Activated naive CD8-positive, alpha-beta T cell treated with anti-CD3 and anti-CD28 coated beads for 36 hours (primary cell): ENCODE results near the gene AHDC1. TPM values are rescaled to one million over a fixed set of nuclear protein-coding genes. Genes with fewer than 3 reads are reported as not detected.
"Not testable (repeated sequence)": the region's sequence is repeated elsewhere in the genome, so short reads cannot be mapped to it uniquely, and the experiment has no call there.

Source experiments
- DNase-seq: peaks from one replicate; pipeline ENCODE4 v3.0.0; 2021
- H3K27ac Mint-ChIP-seq: one replicate; pipeline ENCODE4 v1.8.0; 2022; ENCODE audit warnings: mild to moderate bottlenecking, moderate library complexity, mixed read lengths
- H3K27me3 Mint-ChIP-seq: one replicate; pipeline ENCODE4 v1.8.0; 2022; ENCODE audit warnings: mild to moderate bottlenecking, mixed read lengths
- H3K36me3 Mint-ChIP-seq: one replicate; pipeline ENCODE4 v1.8.0; 2021; ENCODE audit warnings: mild to moderate bottlenecking, mixed read lengths
- H3K4me1 Mint-ChIP-seq: one replicate; pipeline ENCODE4 v1.8.0; 2021; ENCODE audit warnings: mixed read lengths
- H3K4me3 Mint-ChIP-seq: one replicate; pipeline ENCODE4 v1.8.0; 2022; ENCODE audit warnings: mild to moderate bottlenecking, moderate library complexity, mixed read lengths
- H3K9me3 Mint-ChIP-seq: one replicate; pipeline ENCODE4 v1.8.0; 2022; ENCODE audit warnings: mixed read lengths
- total RNA-seq, 2 experiments: library from RNA; stranded (reverse); gene quantifications; one replicate each; pipeline ENCODE4 v1.2.3, GENCODE V29; 2021

AHDC1 gene
- total RNA-seq, 2 experiments from 2014 or later = 10.0 to 12.0 TPM

GRCh38 chr1:27517907-27518718 lies 85.8 kb downstream of the AHDC1 start:
- Mint-ChIP-seq H3K4me1 (peaks cover 35% of the 10 kb centered on the region), H3K4me3 (no peak overlapping the region), H3K27ac (peak overlapping the region; percentile 8), H3K36me3 (no peaks in the 10 kb centered on the region), H3K27me3 (no peaks in the 10 kb centered on the region), H3K9me3 (no peaks in the 10 kb centered on the region)
- no peak for DNase-seq

- Mint-ChIP-seq H3K9me3 (no peaks in the 10 kb centered on the region), H3K4me3 (no peak overlapping the region), H3K4me1 (peaks cover 34% of the 10 kb centered on the region), H3K27me3 (no peaks in the 10 kb centered on the region), H3K27ac (no peak overlapping the region), H3K36me3 (no peaks in the 10 kb centered on the region)
- DNase-seq = no peak
Observed at GRCh38 chr1:27517301-27517700, 86.6 kb downstream of the AHDC1 start.

- Mint-ChIP-seq H3K27ac (no peak overlapping the region), H3K27me3 (no peaks in the 10 kb centered on the region), H3K36me3 (no peaks in the 10 kb centered on the region), H3K9me3 (no peaks in the 10 kb centered on the region), H3K4me1 (peaks cover 22% of the 10 kb centered on the region), H3K4me3 (no peak overlapping the region)
- DNase-seq = no peak
Observed at GRCh38 chr1:27515626-27516025, 88.3 kb downstream of the AHDC1 start.

GRCh38 chr1:27513958-27514357 lies 90.0 kb downstream of the AHDC1 start:
- no peak overlapping the region for H3K27ac Mint-ChIP-seq
- no peaks in the 10 kb centered on the region for H3K27me3 Mint-ChIP-seq
- no peaks in the 10 kb centered on the region for H3K9me3 Mint-ChIP-seq
- no peak overlapping the region for H3K4me3 Mint-ChIP-seq
- no peaks in the 10 kb centered on the region for H3K36me3 Mint-ChIP-seq
- no peak for DNase-seq
- peaks cover 15% of the 10 kb centered on the region for H3K4me1 Mint-ChIP-seq

- no peaks in the 10 kb centered on the region for H3K9me3 Mint-ChIP-seq
- H3K27me3 Mint-ChIP-seq = no peaks in the 10 kb centered on the region
- H3K4me1 Mint-ChIP-seq = peaks cover 11% of the 10 kb centered on the region
- no peak overlapping the region for H3K27ac Mint-ChIP-seq
- no peak for DNase-seq
- H3K4me3 Mint-ChIP-seq = no peak overlapping the region
- no peaks in the 10 kb centered on the region for H3K36me3 Mint-ChIP-seq
Observed at GRCh38 chr1:27513528-27513927, 90.4 kb downstream of the AHDC1 start.

- DNase-seq = no peak
- Mint-ChIP-seq H3K27ac (no peak overlapping the region), H3K4me1 (peaks cover 7% of the 10 kb centered on the region), H3K36me3 (no peaks in the 10 kb centered on the region), H3K27me3 (no peaks in the 10 kb centered on the region), H3K4me3 (no peak overlapping the region), H3K9me3 (no peaks in the 10 kb centered on the region)
Observed at GRCh38 chr1:27509127-27510080, 94.5 kb downstream of the AHDC1 start.

GRCh38 chr1:27507960-27508665 lies 95.8 kb downstream of the AHDC1 start:
- Mint-ChIP-seq H3K4me1 (peaks cover 7% of the 10 kb centered on the region), H3K36me3 (no peaks in the 10 kb centered on the region), H3K27me3 (no peaks in the 10 kb centered on the region), H3K27ac (peak overlapping the region; percentile 31), H3K9me3 (no peaks in the 10 kb centered on the region), H3K4me3 (no peak overlapping the region)
- no peak for DNase-seq

GRCh38 chr1:27506703-27507102 lies 97.2 kb downstream of the AHDC1 start:
- Mint-ChIP-seq H3K36me3 (no peaks in the 10 kb centered on the region), H3K27ac (no peak overlapping the region), H3K27me3 (no peaks in the 10 kb centered on the region), H3K4me1 (peaks cover 7% of the 10 kb centered on the region), H3K4me3 (no peak overlapping the region), H3K9me3 (no peaks in the 10 kb centered on the region)
- no peak for DNase-seq

GRCh38 chr1:27505420-27505680 lies 98.6 kb downstream of the AHDC1 start:
- no peak overlapping the region for H3K27ac Mint-ChIP-seq
- no peak overlapping the region for H3K4me3 Mint-ChIP-seq
- no peak for DNase-seq

GRCh38 chr1:27504588-27505419 lies 99.1 kb downstream of the AHDC1 start:
- DNase-seq = no peak
- H3K27me3 Mint-ChIP-seq = no peaks in the 10 kb centered on the region
- H3K4me1 Mint-ChIP-seq = peaks cover 7% of the 10 kb centered on the region
- no peak overlapping the region for H3K4me3 Mint-ChIP-seq
- H3K27ac Mint-ChIP-seq = no peak overlapping the region
- H3K9me3 Mint-ChIP-seq = no peaks in the 10 kb centered on the region
- H3K36me3 Mint-ChIP-seq = no peaks in the 10 kb centered on the region

More at GRCh38 chr1:27505420-27505680, 98.6 kb downstream of the AHDC1 start:
- Mint-ChIP-seq H3K27me3 (no peaks in the 10 kb centered on the region), H3K4me1 (peaks cover 7% of the 10 kb centered on the region), H3K9me3 (no peaks in the 10 kb centered on the region), H3K36me3 (no peaks in the 10 kb centered on the region)

GRCh38 chr1:27503844-27504587 lies 99.9 kb downstream of the AHDC1 start:
- H3K27ac Mint-ChIP-seq = no peak overlapping the region
- no peaks in the 10 kb centered on the region for H3K27me3 Mint-ChIP-seq
- no peaks in the 10 kb centered on the region for H3K9me3 Mint-ChIP-seq
- no peak for DNase-seq
- no peak overlapping the region for H3K4me3 Mint-ChIP-seq
- H3K4me1 Mint-ChIP-seq = peaks cover 5% of the 10 kb centered on the region
- H3K36me3 Mint-ChIP-seq = no peaks in the 10 kb centered on the region

- no peak for DNase-seq
- Mint-ChIP-seq H3K27ac (no peak overlapping the region), H3K4me3 (no peak overlapping the region), H3K27me3 (no peaks in the 10 kb centered on the region), H3K9me3 (no peaks in the 10 kb centered on the region), H3K4me1 (peaks cover 2% of the 10 kb centered on the region), H3K36me3 (no peaks in the 10 kb centered on the region)
Observed at GRCh38 chr1:27503033-27503432, 100.9 kb downstream of the AHDC1 start.

- H3K4me3 Mint-ChIP-seq, H3K27ac Mint-ChIP-seq, H3K9me3 Mint-ChIP-seq: not testable (repeated sequence)
Observed at GRCh38 chr1:27501159-27501558, 102.8 kb downstream of the AHDC1 start.

GRCh38 chr1:27499142-27499541 lies 104.8 kb downstream of the AHDC1 start:
- H3K9me3 Mint-ChIP-seq = no peaks in the 10 kb centered on the region
- H3K27me3 Mint-ChIP-seq = no peaks in the 10 kb centered on the region
- no peak overlapping the region for H3K4me3 Mint-ChIP-seq
- no peak overlapping the region for H3K27ac Mint-ChIP-seq
- no peak for DNase-seq
- no peaks in the 10 kb centered on the region for H3K36me3 Mint-ChIP-seq
- no peaks in the 10 kb centered on the region for H3K4me1 Mint-ChIP-seq

More at GRCh38 chr1:27501159-27501558, 102.8 kb downstream of the AHDC1 start:
- not testable (repeated sequence) for DNase-seq, H3K36me3 Mint-ChIP-seq, H3K4me1 Mint-ChIP-seq, H3K27me3 Mint-ChIP-seq
